GM23248 (cell line): ENCODE results near the gene ACMSD.

Source experiments
- EZH2 ChIP-seq: fragments of 200-600 bp; sonication (generic); IDR thresholded peaks from 2 replicates; pipeline ENCODE4 v1.6.1; 2018; ENCODE audit warnings: antibody characterized with exemption, mild to moderate bottlenecking; ENCODE audit not compliant: insufficient read depth, poor library complexity, severe bottlenecking
- EZH2phosphoT487 ChIP-seq: fragments of 200-600 bp; sonication (generic); IDR thresholded peaks from 2 replicates; pipeline ENCODE4 v1.6.1; 2018; ENCODE audit warnings: antibody characterized with exemption, moderate library complexity, mild to moderate bottlenecking, low read depth; ENCODE audit not compliant: insufficient read depth

GRCh38 chr2:134873152-134873551, 34.7 kb downstream of the ACMSD start:
- TF ChIP-seq EZH2phosphoT487 = no peak
- TF ChIP-seq EZH2 = no peak
